Epithelial cell of esophagus (primary cell): Measurements from ENCODE around the gene SOX11.
A peak's percentile ranks its signal among the peaks of the same experiment; 100 is the strongest.

Experiments used
- DNase-seq: peaks from one replicate; pipeline ENCODE4 v3.0.0; 2010; ENCODE audit warnings: low read depth
- H3K4me3 ChIP-seq: 2 replicates; pipeline ENCODE4 v1.5.1; 2011; ENCODE audit warnings: mild to moderate bottlenecking, low read length, control low read depth
- CTCF ChIP-seq: IDR thresholded peaks from 2 replicates; pipeline ENCODE4 v1.5.1; 2011; ENCODE audit warnings: low read depth, mild to moderate bottlenecking, low read length, control low read depth, inconsistent platforms; ENCODE audit not compliant: insufficient read depth; ENCODE audit errors: missing control alignments

The SOX11 gene

GRCh38 chr2:5696945-5697521 is 4.8 kb downstream of the SOX11 start:
- DNase-seq, result no peak
- TF ChIP-seq CTCF, result no peak
- H3K4me3 ChIP-seq, result peak overlapping the region; percentile 53

GRCh38 chr2:5697562-5697961 is 5.4 kb downstream of the SOX11 start:
- H3K4me3 ChIP-seq, result peak overlapping the region; percentile 53
- no peak for TF ChIP-seq CTCF

GRCh38 chr2:5698134-5698533 is 6.0 kb downstream of the SOX11 start:
- H3K4me3 ChIP-seq, result no peak overlapping the region
- no peak for TF ChIP-seq CTCF
- no peak for DNase-seq

More at GRCh38 chr2:5697562-5697961, 5.4 kb downstream of the SOX11 start:
- DNase-seq, result no peak

- TF ChIP-seq CTCF, result no peak
- no peak overlapping the region for H3K4me3 ChIP-seq
- no peak for DNase-seq
Measured at GRCh38 chr2:5699963-5700362, 7.8 kb downstream of the SOX11 start.

- no peak for DNase-seq
- H3K4me3 ChIP-seq, result no peak overlapping the region
- TF ChIP-seq CTCF, result no peak
Measured at GRCh38 chr2:5700551-5700950, 8.4 kb downstream of the SOX11 start.

- H3K4me3 ChIP-seq, result no peak overlapping the region
- DNase-seq, result no peak
- no peak for TF ChIP-seq CTCF
Measured at GRCh38 chr2:5701266-5701665, 9.1 kb downstream of the SOX11 start.

GRCh38 chr2:5703166-5703565 is 11.0 kb downstream of the SOX11 start:
- no peak overlapping the region for H3K4me3 ChIP-seq
- TF ChIP-seq CTCF, result no peak
- DNase-seq, result no peak
